Measurements from ENCODE around the gene MIOS.

Gene MIOS

DNA sequence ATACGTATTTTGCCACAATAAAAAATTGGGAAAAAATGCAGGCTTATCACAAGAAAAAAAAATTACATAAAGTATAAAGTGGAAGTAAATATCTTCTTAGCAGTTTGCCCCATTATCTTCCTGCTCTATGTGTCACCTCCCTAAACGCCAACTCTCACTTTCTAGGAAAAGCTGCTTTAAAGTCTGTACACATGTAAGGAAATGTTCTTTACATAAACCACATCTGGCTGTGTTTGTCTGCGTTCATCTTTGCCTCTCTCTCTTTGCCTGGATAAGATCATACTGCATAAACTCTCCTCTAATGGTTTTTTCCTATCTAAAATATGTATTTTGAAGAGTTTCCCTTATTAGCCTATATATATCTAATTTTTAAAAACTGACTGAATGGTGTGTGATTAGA lies 50.9 kb downstream of the MIOS start:
- no peak for TF ChIP-seq EZH2 (IDR thresholded peaks at IDR 0.05; ENCODE audit: borderline replicate concordance, low read length)
- TF ChIP-seq, protein P1, sequence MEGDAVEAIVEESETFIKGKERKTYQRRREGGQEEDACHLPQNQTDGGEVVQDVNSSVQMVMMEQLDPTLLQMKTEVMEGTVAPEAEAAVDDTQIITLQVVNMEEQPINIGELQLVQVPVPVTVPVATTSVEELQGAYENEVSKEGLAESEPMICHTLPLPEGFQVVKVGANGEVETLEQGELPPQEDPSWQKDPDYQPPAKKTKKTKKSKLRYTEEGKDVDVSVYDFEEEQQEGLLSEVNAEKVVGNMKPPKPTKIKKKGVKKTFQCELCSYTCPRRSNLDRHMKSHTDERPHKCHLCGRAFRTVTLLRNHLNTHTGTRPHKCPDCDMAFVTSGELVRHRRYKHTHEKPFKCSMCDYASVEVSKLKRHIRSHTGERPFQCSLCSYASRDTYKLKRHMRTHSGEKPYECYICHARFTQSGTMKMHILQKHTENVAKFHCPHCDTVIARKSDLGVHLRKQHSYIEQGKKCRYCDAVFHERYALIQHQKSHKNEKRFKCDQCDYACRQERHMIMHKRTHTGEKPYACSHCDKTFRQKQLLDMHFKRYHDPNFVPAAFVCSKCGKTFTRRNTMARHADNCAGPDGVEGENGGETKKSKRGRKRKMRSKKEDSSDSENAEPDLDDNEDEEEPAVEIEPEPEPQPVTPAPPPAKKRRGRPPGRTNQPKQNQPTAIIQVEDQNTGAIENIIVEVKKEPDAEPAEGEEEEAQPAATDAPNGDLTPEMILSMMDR (IDR thresholded peaks at IDR 0.05; ENCODE audit: low read length) = no peak
- H2AFZ ChIP-seq (ENCODE audit: low read length) = no peak overlapping the region

DNA sequence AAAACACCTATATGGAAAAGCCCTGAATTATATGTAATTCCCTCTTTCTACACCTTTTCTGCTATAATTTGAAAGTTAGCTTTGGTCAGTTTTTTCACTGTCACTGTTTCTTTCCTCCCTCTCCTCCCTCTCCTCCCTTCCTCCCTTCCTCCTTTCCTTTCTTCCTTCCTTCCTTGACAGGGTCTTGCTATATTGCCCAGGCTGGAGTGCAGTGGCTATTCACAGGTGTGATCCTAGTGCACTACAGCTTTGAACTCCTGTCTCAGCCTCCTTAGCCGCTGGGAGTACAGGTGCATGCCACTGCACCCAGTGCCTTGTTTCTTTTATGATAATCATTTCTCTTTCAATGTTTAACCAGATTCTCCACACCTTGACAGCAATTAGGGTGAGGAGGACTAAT lies 51.7 kb downstream of the MIOS start:
- H3F3A ChIP-seq (ENCODE audit: insufficient read depth, low read length) = no peaks in the 10 kb centered on the region
- H3K9me3 ChIP-seq (ENCODE audit: low read length) = no peaks in the 10 kb centered on the region
- H3K27me3 ChIP-seq (ENCODE audit: insufficient read depth, low read length) = no peaks in the 10 kb centered on the region
- H4K20me1 ChIP-seq (ENCODE audit: insufficient read depth, low read length) = no peaks in the 10 kb centered on the region
- H3K27ac ChIP-seq (ENCODE audit: low read depth, low read length, poor library complexity, severe bottlenecking) = no peak overlapping the region
- H3K36me3 ChIP-seq (ENCODE audit: insufficient read depth, low read length) = no peaks in the 10 kb centered on the region
- no peak overlapping the region for H2AFZ ChIP-seq (ENCODE audit: low read length)
- H3K9me2 ChIP-seq (ENCODE audit: low read depth, low read length) = no peaks in the 10 kb centered on the region
- no peak overlapping the region for H3K4me2 ChIP-seq (ENCODE audit: low read length)
- H3K4me1 ChIP-seq (ENCODE audit: insufficient read depth, low read length, severe bottlenecking) = no peaks in the 10 kb centered on the region
- TF ChIP-seq EZH2 (IDR thresholded peaks at IDR 0.05; ENCODE audit: borderline replicate concordance, low read length) = no peak
- TF ChIP-seq, protein P1 (IDR thresholded peaks at IDR 0.05; ENCODE audit: low read length) = no peak
- no peaks in the 10 kb centered on the region for H3K79me2 ChIP-seq (ENCODE audit: insufficient read depth, low read length)
- H3K9ac ChIP-seq (ENCODE audit: low read length) = no peak overlapping the region
- H3K4me3 ChIP-seq (ENCODE audit: low read depth, low read length, poor library complexity, severe bottlenecking) = no peak overlapping the region

More for the DNA sequence above, 50.9 kb downstream of the MIOS start:
- Histone ChIP-seq H3K4me2 (ENCODE audit: low read length) (no peak overlapping the region), H3K27me3 (ENCODE audit: insufficient read depth, low read length) (no peaks in the 10 kb centered on the region), H3K9ac (ENCODE audit: low read length) (no peak overlapping the region), H3F3A (ENCODE audit: insufficient read depth, low read length) (no peaks in the 10 kb centered on the region), H3K79me2 (ENCODE audit: insufficient read depth, low read length) (no peaks in the 10 kb centered on the region), H3K4me1 (ENCODE audit: insufficient read depth, low read length, severe bottlenecking) (no peaks in the 10 kb centered on the region), H3K4me3 (ENCODE audit: low read depth, low read length, poor library complexity, severe bottlenecking) (no peak overlapping the region), H4K20me1 (ENCODE audit: insufficient read depth, low read length) (no peaks in the 10 kb centered on the region), H3K27ac (ENCODE audit: low read depth, low read length, poor library complexity, severe bottlenecking) (no peak overlapping the region), H3K9me2 (ENCODE audit: low read depth, low read length) (no peaks in the 10 kb centered on the region), H3K9me3 (ENCODE audit: low read length) (no peaks in the 10 kb centered on the region), H3K36me3 (ENCODE audit: insufficient read depth, low read length) (no peaks in the 10 kb centered on the region)

DNA sequence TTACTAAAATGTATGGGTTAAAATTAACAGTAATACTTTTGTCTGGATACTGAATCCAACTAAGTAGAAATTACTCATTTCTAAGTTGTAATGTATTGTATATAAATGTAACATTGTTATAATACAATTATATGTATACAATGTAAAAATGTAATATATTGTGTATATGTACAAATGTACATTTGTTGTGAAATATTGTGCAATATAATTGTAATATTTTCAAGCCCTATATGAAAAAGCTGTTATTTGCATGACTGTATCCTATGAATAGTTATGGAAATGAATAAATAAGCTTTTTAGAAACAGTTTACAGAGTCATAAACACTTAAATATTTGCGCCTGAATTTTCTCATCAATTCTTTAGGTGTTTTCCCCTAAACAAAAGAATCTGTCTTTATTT lies 53.6 kb downstream of the MIOS start:
- no peak for TF ChIP-seq EZH2 (IDR thresholded peaks at IDR 0.05; ENCODE audit: borderline replicate concordance, low read length)
- TF ChIP-seq, protein P1 (IDR thresholded peaks at IDR 0.05; ENCODE audit: low read length) = no peak
- Histone ChIP-seq H3K9me3 (ENCODE audit: low read length) (no peaks in the 10 kb centered on the region), H3K4me2 (ENCODE audit: low read length) (no peak overlapping the region), H3K9ac (ENCODE audit: low read length) (no peak overlapping the region), H3K79me2 (ENCODE audit: insufficient read depth, low read length) (no peaks in the 10 kb centered on the region), H3F3A (ENCODE audit: insufficient read depth, low read length) (no peaks in the 10 kb centered on the region), H3K4me3 (ENCODE audit: low read depth, low read length, poor library complexity, severe bottlenecking) (no peak overlapping the region), H3K27ac (ENCODE audit: low read depth, low read length, poor library complexity, severe bottlenecking) (no peak overlapping the region), H2AFZ (ENCODE audit: low read length) (no peak overlapping the region), H3K36me3 (ENCODE audit: insufficient read depth, low read length) (no peaks in the 10 kb centered on the region), H3K27me3 (ENCODE audit: insufficient read depth, low read length) (no peaks in the 10 kb centered on the region), H4K20me1 (ENCODE audit: insufficient read depth, low read length) (no peaks in the 10 kb centered on the region), H3K4me1 (ENCODE audit: insufficient read depth, low read length, severe bottlenecking) (no peaks in the 10 kb centered on the region), H3K9me2 (ENCODE audit: low read depth, low read length) (no peaks in the 10 kb centered on the region)
